Fibroblast of lung (primary cell): Measurements from ENCODE around the gene GCLC. TPM values are rescaled to one million over a fixed set of nuclear protein-coding genes. Genes with fewer than 3 reads are reported as not detected.

Source experiments
- DNase-seq, 2 donors: peaks; one replicate each; pipeline versions ENCODE4 v3.0.0 to v3.0.0-alpha.2; 2010; ENCODE audit warnings: low read depth in 2 of 2
- H2AFZ ChIP-seq: 2 replicates; pipeline ENCODE4 v1.5.1; 2012; ENCODE audit warnings: low read length, control low read depth, inconsistent platforms
- H3K27ac ChIP-seq: 2 replicates; pipeline ENCODE4 v1.5.1; 2011; ENCODE audit warnings: low read length, control low read depth; ENCODE audit not compliant: insufficient read depth
- H3K27me3 ChIP-seq: 2 replicates; pipeline ENCODE4 v1.5.1; 2011; ENCODE audit warnings: mild to moderate bottlenecking, low read length; ENCODE audit not compliant: control insufficient read depth, insufficient read depth
- H3K36me3 ChIP-seq: 2 replicates; pipeline ENCODE4 v1.5.1; 2011; ENCODE audit warnings: low read length; ENCODE audit not compliant: control insufficient read depth, insufficient read depth
- H3K4me1 ChIP-seq: 2 replicates; pipeline ENCODE4 v1.5.1; 2011; ENCODE audit warnings: low read length; ENCODE audit not compliant: control insufficient read depth, insufficient read depth; ENCODE audit errors: extremely low read depth
- H3K4me2 ChIP-seq: 2 replicates; pipeline ENCODE4 v1.5.1; 2011; ENCODE audit warnings: low read length, control low read depth; ENCODE audit not compliant: insufficient read depth; ENCODE audit errors: extremely low read depth
- H3K4me3 ChIP-seq, 4 experiments: fragments of 200-600 bp in 1 of 4; sonication (generic) in 1 of 4; replicated peaks in 1 of 4; 2 replicates each; pipeline ENCODE4 v1.5.1; 2011 to 2016; ENCODE audit warnings: low read length in 4 of 4, low read depth in 3 of 4, mild to moderate bottlenecking in 3 of 4, control low read depth in 2 of 4, inconsistent platforms in 1 of 4, mixed read lengths in 1 of 4; ENCODE audit not compliant: insufficient read depth in 1 of 4; ENCODE audit errors: control extremely low read depth in 1 of 4
- H3K79me2 ChIP-seq: 2 replicates; pipeline ENCODE4 v1.5.1; 2012; ENCODE audit warnings: mild to moderate bottlenecking, low read length, inconsistent platforms; ENCODE audit not compliant: control insufficient read depth, insufficient read depth
- H3K9ac ChIP-seq: 2 replicates; pipeline ENCODE4 v1.5.1; 2011; ENCODE audit warnings: mild to moderate bottlenecking, low read length, control low read depth; ENCODE audit not compliant: insufficient read depth
- H3K9me3 ChIP-seq: 2 replicates; pipeline ENCODE4 v1.5.1; 2012; ENCODE audit warnings: low read depth, low read length; ENCODE audit not compliant: control insufficient read depth, insufficient read depth
- H4K20me1 ChIP-seq: 2 replicates; pipeline ENCODE4 v1.5.1; 2011; ENCODE audit warnings: low read length; ENCODE audit not compliant: control insufficient read depth, insufficient read depth; ENCODE audit errors: extremely low read depth
- CTCF ChIP-seq, 2 donors: IDR thresholded peaks in 1 of 2; conservative IDR thresholded peaks in 1 of 2; 1 replicate in 1 of 2; 2 replicates in 1 of 2; pipeline ENCODE4 v1.5.1; 2011 to 2012; ENCODE audit warnings: low read length in 2 of 2, control low read depth in 1 of 2, inconsistent platforms in 1 of 2, low read depth in 1 of 2, mild to moderate bottlenecking in 1 of 2
- EZH2 ChIP-seq: IDR thresholded peaks from 2 replicates; pipeline ENCODE4 v1.5.1; 2012; ENCODE audit warnings: low read length, control low read depth, mild to moderate bottlenecking; ENCODE audit errors: missing control alignments
- polyA plus RNA-seq, 2 donors: library from polyadenylated mRNA; depleted of rRNA in 1 of 2; stranded (reverse) in 1 of 2; unstranded in 1 of 2; fragments of >200 nt; gene quantifications; 2 replicates each; pipeline ENCODE4 v1.2.1, GENCODE V29; 2011 to 2012; ENCODE audit warnings: missing spikeins in 1 of 2
- total RNA-seq: library from RNA; depleted of rRNA; stranded (reverse); fragments of >200 nt; gene quantifications from 2 replicates; pipeline ENCODE4 v1.2.1, GENCODE V29; 2014

GCLC gene
- total and polyA plus RNA-seq, 2 donors (not counting 1 experiment from before 2014, with no cell fraction given), result 16.0 to 31.4 TPM

GRCh38 chr6:53591873-53592272 lies 47.0 kb upstream of the GCLC start:
- H3K9me3 ChIP-seq, result no peaks in the 10 kb centered on the region
- no peaks in the 10 kb centered on the region for H3K27me3 ChIP-seq
- H3K79me2 ChIP-seq, result no peaks in the 10 kb centered on the region
- H2AFZ ChIP-seq, result no peak overlapping the region
- DNase-seq, result peak in 1 of 2 donors; percentile 42
- no peak overlapping the region for H3K9ac ChIP-seq
- H3K36me3 ChIP-seq, result no peaks in the 10 kb centered on the region
- H3K4me3 ChIP-seq, result no peak overlapping the region
- no peak overlapping the region for H3K4me2 ChIP-seq
- H4K20me1 ChIP-seq, result no peaks in the 10 kb centered on the region
- peaks cover 3% of the 10 kb centered on the region for H3K4me1 ChIP-seq
- H3K27ac ChIP-seq, result no peak overlapping the region
- TF ChIP-seq CTCF (conservative IDR thresholded peaks at IDR 0.05 in 1 of 2, IDR thresholded peaks at IDR 0.05 in 1 of 2; ENCODE audit: low read depth in 1 of 2, low read length in 2 of 2), result no peak
- TF ChIP-seq EZH2, result no peak

GRCh38 chr6:53588816-53589509 lies 44.1 kb upstream of the GCLC start:
- Histone ChIP-seq H3K9me3 (no peaks in the 10 kb centered on the region), H3K27me3 (no peaks in the 10 kb centered on the region), H3K4me3 (no peak overlapping the region), H3K4me1 (peaks cover 3% of the 10 kb centered on the region), H3K4me2 (no peak overlapping the region), H3K9ac (no peak overlapping the region), H3K36me3 (no peaks in the 10 kb centered on the region), H3K79me2 (no peaks in the 10 kb centered on the region), H4K20me1 (no peaks in the 10 kb centered on the region), H2AFZ (no peak overlapping the region), H3K27ac (no peak overlapping the region)
- no peak for DNase-seq
- TF ChIP-seq EZH2 (no peak), CTCF (conservative IDR thresholded peaks at IDR 0.05 in 1 of 2, IDR thresholded peaks at IDR 0.05 in 1 of 2; ENCODE audit: low read depth in 1 of 2, low read length in 2 of 2) (no peak)

- Histone ChIP-seq H3K4me2 (no peak overlapping the region), H3K36me3 (no peaks in the 10 kb centered on the region), H3K4me3 (no peak overlapping the region), H3K4me1 (no peaks in the 10 kb centered on the region), H3K27me3 (no peaks in the 10 kb centered on the region), H3K9ac (no peak overlapping the region), H3K79me2 (no peaks in the 10 kb centered on the region), H3K9me3 (no peaks in the 10 kb centered on the region), H4K20me1 (no peaks in the 10 kb centered on the region), H3K27ac (no peak overlapping the region), H2AFZ (no peak overlapping the region)
- DNase-seq, result no peak
- TF ChIP-seq EZH2 (no peak), CTCF (conservative IDR thresholded peaks at IDR 0.05 in 1 of 2, IDR thresholded peaks at IDR 0.05 in 1 of 2; ENCODE audit: low read depth in 1 of 2, low read length in 2 of 2) (no peak)
Observed at GRCh38 chr6:53587291-53587690, 42.4 kb upstream of the GCLC start.
